Neuronal stem cell (in vitro differentiated cells): ENCODE data around the gene LIMK2.

Experiments
- DNase-seq: peaks from one replicate; pipeline ENCODE4 v3.0.0-alpha.2; 2013; ENCODE audit warnings: low spot score
- H2AFZ ChIP-seq: one replicate; pipeline ENCODE4 v1.6.1; 2013; ENCODE audit warnings: mild to moderate bottlenecking, low read length, inconsistent platforms
- H2AK5ac ChIP-seq: 2 replicates; pipeline ENCODE4 v1.6.1; 2013; ENCODE audit warnings: low read depth, mild to moderate bottlenecking, inconsistent platforms, low read length, moderate library complexity, mixed read lengths
- H2BK120ac ChIP-seq: 2 replicates; pipeline ENCODE4 v1.6.1; 2013; ENCODE audit warnings: low read depth, mild to moderate bottlenecking, inconsistent platforms, low read length, moderate library complexity, mixed read lengths
- H2BK12ac ChIP-seq: one replicate; pipeline ENCODE4 v1.6.1; 2013; ENCODE audit warnings: low read length, inconsistent platforms
- H2BK15ac ChIP-seq: 2 replicates; pipeline ENCODE4 v1.6.1; 2013; ENCODE audit warnings: mild to moderate bottlenecking, low read length, inconsistent platforms, mixed read lengths
- H2BK5ac ChIP-seq: one replicate; pipeline ENCODE4 v1.6.1; 2013; ENCODE audit warnings: inconsistent platforms, mild to moderate bottlenecking, low read length, moderate library complexity
- H3K14ac ChIP-seq: one replicate; pipeline ENCODE4 v1.6.1; 2013; ENCODE audit warnings: low read length, inconsistent platforms
- H3K18ac ChIP-seq: 2 replicates; pipeline ENCODE4 v1.6.1; 2013; ENCODE audit warnings: low read length, inconsistent platforms
- H3K23ac ChIP-seq: 2 replicates; pipeline ENCODE4 v1.6.1; 2013; ENCODE audit warnings: low read depth, mild to moderate bottlenecking, mixed read lengths, low read length, inconsistent platforms; ENCODE audit not compliant: poor library complexity
- H3K27ac ChIP-seq: replicated peaks from 3 replicates; pipeline ENCODE4 v1.5.1; 2013; ENCODE audit warnings: low read length, inconsistent platforms
- H3K27me3 ChIP-seq, 3 experiments: 2 replicates each; pipeline ENCODE4 v1.6.1; 2013; ENCODE audit warnings: low read length in 3 of 3, mild to moderate bottlenecking in 2 of 3, inconsistent platforms in 1 of 3, low read depth in 1 of 3, mixed read lengths in 1 of 3, moderate library complexity in 1 of 3; ENCODE audit not compliant: control insufficient read depth in 3 of 3, insufficient read depth in 3 of 3
- H3K36me3 ChIP-seq, 2 donors: replicated peaks in 1 of 2; 2 replicates each; pipeline ENCODE4 v1.6.1; 2013; ENCODE audit warnings: low read length in 2 of 2; ENCODE audit not compliant: control insufficient read depth in 2 of 2, insufficient read depth in 2 of 2
- H3K4ac ChIP-seq: 2 replicates; pipeline ENCODE4 v1.6.1; 2013; ENCODE audit warnings: inconsistent platforms, mild to moderate bottlenecking, low read length, moderate library complexity
- H3K4me1 ChIP-seq, 2 donors: 1 replicate in 1 of 2; 2 replicates in 1 of 2; pipeline ENCODE4 v1.6.1; 2013; ENCODE audit warnings: low read length in 2 of 2, low read depth in 1 of 2; ENCODE audit not compliant: control insufficient read depth in 2 of 2, insufficient read depth in 1 of 2
- H3K4me2 ChIP-seq: one replicate; pipeline ENCODE4 v1.6.1; 2013; ENCODE audit warnings: mild to moderate bottlenecking, low read length, inconsistent platforms; ENCODE audit not compliant: insufficient read depth, poor library complexity, severe bottlenecking
- H3K4me3 ChIP-seq, 2 donors: 2 replicates each; pipeline ENCODE4 v1.5.1; 2013; ENCODE audit warnings: low read length in 2 of 2, mild to moderate bottlenecking in 2 of 2, inconsistent platforms in 1 of 2, moderate library complexity in 1 of 2
- H3K79me1 ChIP-seq: one replicate; pipeline ENCODE4 v1.6.1; 2013; ENCODE audit warnings: low read depth, mild to moderate bottlenecking, inconsistent platforms, low read length, moderate library complexity
- H3K9ac ChIP-seq: one replicate; pipeline ENCODE4 v1.6.1; 2013; ENCODE audit warnings: mild to moderate bottlenecking, low read depth, low read length, inconsistent platforms; ENCODE audit not compliant: poor library complexity
- H3K9me3 ChIP-seq, 2 donors: replicated peaks in 1 of 2; 2 replicates each; pipeline versions ENCODE3 to v1.6.1; 2013; ENCODE audit warnings: low read length in 2 of 2, mild to moderate bottlenecking in 2 of 2, inconsistent platforms in 1 of 2, low read depth in 1 of 2, mixed read lengths in 1 of 2, moderate library complexity in 1 of 2; ENCODE audit not compliant: control insufficient read depth in 2 of 2, insufficient read depth in 1 of 2
- H4K8ac ChIP-seq: one replicate; pipeline ENCODE4 v1.6.1; 2013; ENCODE audit warnings: low read depth, mild to moderate bottlenecking, inconsistent platforms, low read length, moderate library complexity
- H4K91ac ChIP-seq: one replicate; pipeline ENCODE4 v1.6.1; 2013; ENCODE audit warnings: low read length, low read depth, mild to moderate bottlenecking, inconsistent platforms; ENCODE audit not compliant: poor library complexity
- WGBS, 2 donors: extraction: QIAGEN DNeasy Blood & Tissue Kit; methylation state at CpG; one replicate each; pipeline ENCODE4 v1.1.7; 2013; ENCODE audit warnings: missing lambda C conversion rate in 2 of 2, mixed read lengths in 1 of 2; ENCODE audit not compliant: insufficient read length in 2 of 2, insufficient replicate concordance in 1 of 2; ENCODE audit errors: extremely low coverage in 2 of 2; 5-methylcytosine and 5-hydroxymethylcytosine counted together

LIMK2 gene

GRCh38 chr22:31278151-31278621, 66.1 kb downstream of the LIMK2 start:
- Histone ChIP-seq H4K8ac (no peak overlapping the region), H3K4me3 (no peak overlapping the region), H3K27me3 (no peaks in the 10 kb centered on the region), H3K4me1 (peaks cover 0 to 1% of the 10 kb centered on the region in 2 donors), H3K9ac (no peak overlapping the region), H2BK15ac (no peak overlapping the region), H3K27ac (no peak overlapping the region), H3K36me3 (peaks cover 28 to 84% of the 10 kb centered on the region in 2 donors), H4K91ac (no peak overlapping the region), H3K79me1 (no peaks in the 10 kb centered on the region), H3K23ac (no peak overlapping the region), H3K18ac (no peak overlapping the region), H3K4ac (no peak overlapping the region), H2BK12ac (no peak overlapping the region), H3K14ac (no peak overlapping the region), H3K4me2 (no peak overlapping the region), H3K9me3 (no peaks in the 10 kb centered on the region), H2BK5ac (no peak overlapping the region), H2BK120ac (no peak overlapping the region), H2AK5ac (no peak overlapping the region), H2AFZ (no peak overlapping the region)
- WGBS, 2 donors, result no CpG with 5 or more reads among the region's 9 CpGs
- DNase-seq, result no peak

- no peak overlapping the region for H3K23ac ChIP-seq
- no peak overlapping the region for H4K8ac ChIP-seq
- no peak overlapping the region for H4K91ac ChIP-seq
- no CpG with 5 or more reads among the region's 6 CpGs for WGBS, 2 donors
- H3K14ac ChIP-seq, result no peak overlapping the region
- H3K36me3 ChIP-seq, result peaks cover 25 to 80% of the 10 kb centered on the region in 2 donors
- no peak overlapping the region for H3K9ac ChIP-seq
- peaks cover 0 to 1% of the 10 kb centered on the region in 2 donors for H3K4me1 ChIP-seq
- no peak overlapping the region for H3K27ac ChIP-seq
- no peaks in the 10 kb centered on the region for H3K27me3 ChIP-seq
- H3K79me1 ChIP-seq, result no peaks in the 10 kb centered on the region
- H3K18ac ChIP-seq, result no peak overlapping the region
- no peak overlapping the region for H2BK120ac ChIP-seq
- no peaks in the 10 kb centered on the region for H3K9me3 ChIP-seq
- H2AK5ac ChIP-seq, result no peak overlapping the region
- H2BK5ac ChIP-seq, result no peak overlapping the region
- no peak overlapping the region for H3K4me2 ChIP-seq
- H2BK15ac ChIP-seq, result no peak overlapping the region
- H3K4ac ChIP-seq, result no peak overlapping the region
- no peak overlapping the region for H3K4me3 ChIP-seq
- no peak for DNase-seq
- no peak overlapping the region for H2BK12ac ChIP-seq
- no peak overlapping the region for H2AFZ ChIP-seq
Observed at GRCh38 chr22:31278626-31279326, 66.7 kb downstream of the LIMK2 start.

- Histone ChIP-seq H2AK5ac (no peak overlapping the region), H3K9ac (no peak overlapping the region), H3K9me3 (no peaks in the 10 kb centered on the region), H3K23ac (no peak overlapping the region), H4K91ac (no peak overlapping the region), H4K8ac (no peak overlapping the region), H3K36me3 (peaks cover 22 to 75% of the 10 kb centered on the region in 2 donors), H3K27me3 (no peaks in the 10 kb centered on the region), H3K4ac (no peak overlapping the region), H2AFZ (no peak overlapping the region), H3K79me1 (no peaks in the 10 kb centered on the region), H3K14ac (no peak overlapping the region), H2BK5ac (no peak overlapping the region), H3K18ac (no peak overlapping the region), H2BK120ac (no peak overlapping the region), H2BK12ac (no peak overlapping the region), H3K27ac (no peak overlapping the region), H3K4me1 (peaks cover 2 to 3% of the 10 kb centered on the region in 2 donors), H3K4me3 (no peak overlapping the region), H3K4me2 (no peak overlapping the region), H2BK15ac (no peak overlapping the region)
- DNase-seq, result no peak
Observed at GRCh38 chr22:31279327-31279669, 67.2 kb downstream of the LIMK2 start.

DNA sequence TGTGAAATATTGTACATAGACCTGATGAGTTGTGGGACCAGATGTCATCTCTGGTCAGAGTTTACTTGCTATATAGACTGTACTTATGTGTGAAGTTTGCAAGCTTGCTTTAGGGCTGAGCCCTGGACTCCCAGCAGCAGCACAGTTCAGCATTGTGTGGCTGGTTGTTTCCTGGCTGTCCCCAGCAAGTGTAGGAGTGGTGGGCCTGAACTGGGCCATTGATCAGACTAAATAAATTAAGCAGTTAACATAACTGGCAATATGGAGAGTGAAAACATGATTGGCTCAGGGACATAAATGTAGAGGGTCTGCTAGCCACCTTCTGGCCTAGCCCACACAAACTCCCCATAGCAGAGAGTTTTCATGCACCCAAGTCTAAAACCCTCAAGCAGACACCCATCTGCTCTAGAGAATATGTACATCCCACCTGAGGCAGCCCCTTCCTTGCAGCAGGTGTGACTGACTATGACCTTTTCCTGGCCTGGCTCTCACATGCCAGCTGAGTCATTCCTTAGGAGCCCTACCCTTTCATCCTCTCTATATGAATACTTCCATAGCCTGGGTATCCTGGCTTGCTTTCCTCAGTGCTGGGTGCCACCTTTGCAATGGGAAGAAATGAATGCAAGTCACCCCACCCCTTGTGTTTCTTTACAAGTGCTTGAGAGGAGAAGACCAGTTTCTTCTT, 67.9 kb downstream of the LIMK2 start:
- Histone ChIP-seq H4K91ac (no peak overlapping the region), H2AFZ (no peak overlapping the region), H3K4me3 (no peak overlapping the region), H2BK5ac (no peak overlapping the region), H3K9ac (no peak overlapping the region), H2AK5ac (no peak overlapping the region), H2BK120ac (no peak overlapping the region), H3K23ac (no peak overlapping the region), H3K79me1 (no peaks in the 10 kb centered on the region), H3K27ac (no peak overlapping the region), H3K36me3 (peaks cover 18 to 70% of the 10 kb centered on the region in 2 donors), H2BK15ac (no peak overlapping the region), H3K4ac (no peak overlapping the region), H2BK12ac (no peak overlapping the region), H4K8ac (no peak overlapping the region), H3K4me1 (peaks cover 6 to 8% of the 10 kb centered on the region in 2 donors), H3K4me2 (no peak overlapping the region), H3K18ac (no peak overlapping the region), H3K27me3 (no peaks in the 10 kb centered on the region), H3K9me3 (no peaks in the 10 kb centered on the region), H3K14ac (no peak overlapping the region)
- no peak for DNase-seq
